Right kidney (tissue), 1 donor: ENCODE results near the gene GTF2IRD2.
"Not testable (repeated sequence)": the region's sequence is repeated elsewhere in the genome, so short reads cannot be mapped to it uniquely, and the experiment has no call there.

Experiments used
- DNase-seq: peaks from one replicate; pipeline ENCODE4 v3.0.0-alpha.2; 2016

Gene GTF2IRD2

DNA sequence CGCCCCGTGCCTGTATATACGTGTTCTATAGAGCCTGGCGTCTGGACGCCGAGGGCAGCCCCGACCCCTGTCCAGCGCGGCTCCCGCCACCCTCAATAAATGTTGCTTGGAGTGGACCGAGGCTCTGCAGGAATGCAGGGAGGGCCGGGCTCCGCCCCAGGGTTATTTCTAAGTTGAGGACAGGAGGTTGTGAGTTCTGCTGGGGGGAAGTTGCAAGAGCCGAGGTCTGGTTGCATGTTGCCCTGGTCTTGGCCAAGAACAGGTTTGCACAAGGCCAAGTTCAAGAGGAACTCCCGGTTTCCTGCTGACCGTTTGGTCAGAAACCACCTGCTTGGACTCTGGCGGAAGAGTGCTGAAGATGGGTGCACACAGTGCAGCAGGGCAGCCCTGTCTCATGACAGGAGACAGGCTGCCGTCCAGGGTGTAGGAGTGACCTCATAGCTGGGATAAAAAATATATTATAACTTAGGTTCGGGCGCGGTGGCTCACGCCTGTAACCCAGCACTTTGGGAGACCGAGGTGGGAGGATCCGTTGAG, 62.1 kb downstream of the GTF2IRD2 start:
- DNase-seq, result not testable (repeated sequence)

DNA sequence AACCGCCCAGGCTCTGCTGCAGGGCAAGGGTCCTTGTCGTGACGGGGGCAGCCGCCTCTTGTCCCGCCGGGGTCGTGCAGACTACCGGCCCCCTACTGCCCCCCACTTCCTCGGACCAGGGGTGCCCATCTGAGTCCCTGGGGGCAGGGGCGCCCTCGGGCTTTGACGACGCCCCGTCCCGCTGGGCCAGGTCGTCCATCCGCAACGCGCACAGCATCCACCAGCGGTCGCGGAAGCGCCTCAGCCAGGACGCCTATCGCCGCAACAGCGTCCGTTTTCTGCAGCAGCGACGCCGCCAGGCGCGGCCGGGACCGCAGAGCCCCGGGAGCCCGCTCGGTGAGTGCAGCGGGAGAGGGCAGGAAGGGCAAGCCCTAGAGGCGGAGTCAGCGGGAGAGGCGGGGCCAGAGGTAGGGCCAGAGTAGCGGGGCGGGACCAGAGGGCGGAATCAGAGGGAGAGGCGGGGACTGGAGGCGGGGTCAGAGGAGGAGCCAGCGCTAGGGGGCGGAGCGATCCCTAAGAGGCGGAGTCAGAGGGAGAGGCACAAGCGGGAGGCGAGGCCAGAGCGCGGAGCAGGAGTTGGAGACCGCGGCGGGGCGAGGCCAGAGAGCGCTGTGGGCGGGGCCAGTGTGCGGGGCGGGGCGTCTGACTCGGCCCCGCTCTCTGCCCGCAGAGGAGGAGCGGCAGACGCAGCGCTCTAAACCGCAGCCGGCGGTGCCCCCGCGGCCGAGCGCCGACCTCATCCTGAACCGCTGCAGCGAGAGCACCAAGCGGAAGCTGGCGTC, 62.8 kb downstream of the GTF2IRD2 start:
- peak; percentile 82 for DNase-seq

DNA sequence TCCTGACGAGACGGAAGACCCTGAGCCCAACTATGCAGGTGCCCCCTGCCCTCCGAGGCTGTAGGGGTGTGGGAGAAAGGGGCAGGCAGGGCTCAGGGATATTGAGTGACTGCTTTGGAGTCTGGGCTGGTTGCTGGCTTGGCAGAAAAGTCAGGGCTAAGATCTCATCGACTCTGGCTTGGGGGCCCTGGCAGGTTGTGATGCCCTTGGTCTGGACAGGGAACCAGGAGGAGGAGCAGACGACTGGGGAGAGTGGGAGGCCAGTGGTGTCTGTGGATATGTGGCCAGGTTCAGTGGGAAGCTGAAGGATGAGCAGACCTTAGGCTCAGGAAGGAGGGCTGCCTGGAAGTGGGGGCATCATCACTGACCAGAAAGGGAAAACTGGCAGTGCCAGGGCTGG, 67.8 kb downstream of the GTF2IRD2 start:
- not testable (repeated sequence) for DNase-seq

DNA sequence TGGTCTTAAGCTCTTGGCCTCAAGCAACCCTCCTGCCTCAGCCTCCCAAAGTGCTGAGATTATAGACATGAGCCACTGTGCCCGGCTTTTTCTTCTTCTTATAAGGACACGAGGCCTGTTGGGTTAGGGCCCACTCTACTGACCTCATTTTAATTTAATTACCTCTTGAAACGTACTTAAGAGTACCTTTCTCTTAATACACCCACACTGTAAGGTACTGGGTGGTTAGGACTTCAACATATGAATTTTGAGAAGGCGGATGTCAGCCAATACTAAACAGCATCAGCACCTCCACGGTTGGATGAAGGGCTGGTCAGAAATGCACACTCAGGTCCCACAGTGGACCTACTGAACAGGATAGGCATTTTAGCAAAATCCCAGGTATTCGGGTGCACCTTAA, 69.7 kb downstream of the GTF2IRD2 start:
- DNase-seq, result not testable (repeated sequence)

DNA sequence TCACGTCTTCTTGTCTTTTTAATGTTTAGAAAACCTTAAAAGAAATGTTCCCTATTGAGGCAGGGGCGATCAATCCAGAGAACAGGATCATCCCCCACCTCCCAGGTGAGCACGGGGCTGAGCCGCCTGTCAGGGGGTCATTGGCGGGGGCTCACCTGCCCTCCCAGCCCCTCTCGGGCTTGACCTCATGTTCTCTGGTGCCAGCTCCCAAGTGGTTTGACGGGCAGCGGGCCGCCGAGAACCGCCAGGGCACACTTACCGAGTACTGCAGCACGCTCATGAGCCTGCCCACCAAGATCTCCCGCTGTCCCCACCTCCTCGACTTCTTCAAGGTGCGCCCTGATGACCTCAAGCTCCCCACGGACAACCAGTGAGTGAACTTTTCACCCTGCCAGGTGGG, 72.4 kb downstream of the GTF2IRD2 start:
- not testable (repeated sequence) for DNase-seq

DNA sequence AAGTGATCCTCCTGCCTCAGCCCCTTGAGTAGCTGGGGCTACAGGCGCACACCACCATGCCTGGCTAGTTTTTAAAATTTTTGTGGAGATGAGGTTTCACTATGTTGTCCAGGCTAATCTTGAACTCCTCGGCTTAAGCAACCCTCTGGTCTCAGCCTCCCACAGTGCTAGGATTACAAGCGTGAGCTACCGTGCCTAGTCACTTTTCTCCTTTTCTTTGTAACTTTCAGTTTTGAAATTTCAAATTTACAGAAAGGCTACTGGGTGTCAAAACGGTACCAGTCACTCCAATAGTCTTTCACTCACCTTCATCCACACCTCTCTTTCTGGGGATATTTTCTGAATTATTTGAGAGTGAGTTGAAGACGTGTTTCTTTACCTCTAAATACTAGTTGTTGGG, 76.3 kb downstream of the GTF2IRD2 start:
- not testable (repeated sequence) for DNase-seq

DNA sequence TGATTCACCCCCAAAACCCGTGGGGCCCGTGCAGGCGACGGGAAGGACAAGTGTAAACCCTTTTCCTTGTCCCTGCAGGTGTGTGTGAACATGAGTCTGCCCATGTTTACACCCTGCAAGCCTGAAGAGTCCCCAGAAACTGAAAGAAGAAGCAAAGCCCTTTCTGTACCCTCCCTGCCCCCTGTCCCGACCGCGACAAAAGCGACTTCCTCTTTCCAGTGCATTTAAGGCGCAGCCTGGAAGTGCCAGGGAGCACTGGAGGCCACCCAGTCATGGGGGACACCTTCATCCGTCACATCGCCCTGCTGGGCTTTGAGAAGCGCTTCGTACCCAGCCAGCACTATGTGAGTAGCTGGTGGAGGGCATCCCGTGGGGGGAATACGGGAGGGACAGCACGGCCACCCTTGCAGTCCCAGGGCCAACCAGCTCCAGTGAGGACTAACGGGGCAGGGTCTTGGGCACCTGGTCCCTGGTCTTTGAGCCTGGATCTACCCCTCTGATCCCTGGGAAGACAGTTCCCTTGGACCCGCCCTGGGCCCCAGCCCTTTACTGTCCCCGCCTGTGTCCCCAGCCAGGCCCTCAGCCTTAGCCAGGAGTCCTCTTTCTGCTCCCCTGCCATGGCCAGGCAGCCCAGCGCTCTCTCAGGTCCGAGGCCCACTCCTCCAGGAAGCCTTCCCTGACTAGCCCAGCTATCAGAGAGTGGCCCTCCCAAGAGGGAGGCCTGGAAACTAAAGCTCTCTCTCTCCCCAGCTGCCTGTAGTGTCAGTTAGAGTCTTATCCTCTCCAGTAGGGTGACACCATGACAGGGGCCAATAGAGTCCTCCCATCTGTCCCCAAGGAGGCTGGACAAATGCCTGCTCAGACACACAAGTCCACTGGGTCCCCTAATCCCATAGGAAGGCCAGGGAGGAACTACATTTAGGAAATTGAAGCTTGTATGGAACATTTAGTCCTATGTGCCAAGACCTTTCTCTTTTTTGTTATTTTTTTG, 77.3 kb downstream of the GTF2IRD2 start, which contains the start of gene NCF1:
NCF1 (plus strand) TSS at position 252 of the 991 bp plus-strand sequence; CDS start at position 273, 21 bp downstream.
- not testable (repeated sequence) for DNase-seq

DNA sequence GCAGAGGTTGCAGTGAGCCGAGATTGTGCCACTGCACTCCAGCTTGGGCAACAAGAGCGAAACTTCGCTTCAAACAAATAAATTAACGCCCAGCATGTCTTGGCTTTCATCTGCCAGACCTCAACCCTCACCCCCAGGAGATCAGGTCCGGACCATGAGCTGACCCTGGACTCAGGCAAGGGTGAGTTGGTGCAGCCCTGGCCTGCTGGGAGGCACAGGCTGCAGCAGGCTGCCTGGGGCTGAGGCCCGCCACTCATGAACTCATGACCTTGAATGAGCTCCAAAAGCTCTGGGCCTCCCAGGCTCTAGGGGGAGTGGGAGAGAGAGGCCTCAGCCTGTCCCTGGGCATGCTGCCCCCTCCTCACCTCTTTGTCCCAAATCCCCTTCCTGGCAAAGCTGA, 79.3 kb downstream of the GTF2IRD2 start:
- DNase-seq, result not testable (repeated sequence)

DNA sequence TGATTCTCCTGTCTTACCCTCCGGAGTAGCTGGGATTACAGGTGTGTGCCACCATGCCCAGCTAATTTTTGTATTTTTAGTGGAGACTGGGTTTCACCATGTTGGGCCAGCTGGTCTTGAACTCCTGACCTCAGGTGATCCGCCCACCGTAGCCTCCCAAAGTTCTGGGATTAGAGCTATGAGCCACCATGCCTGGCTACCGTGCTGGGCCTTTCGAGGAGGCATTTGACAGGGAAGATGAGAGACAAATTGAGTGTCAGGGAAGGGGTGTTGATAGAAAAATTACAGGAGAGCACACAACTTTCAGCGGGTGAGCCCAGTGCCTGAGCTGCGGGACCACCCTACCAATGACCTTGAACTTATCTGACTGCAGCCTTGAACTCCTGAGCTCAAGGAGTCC, 81.3 kb downstream of the GTF2IRD2 start:
- DNase-seq, result not testable (repeated sequence)

DNA sequence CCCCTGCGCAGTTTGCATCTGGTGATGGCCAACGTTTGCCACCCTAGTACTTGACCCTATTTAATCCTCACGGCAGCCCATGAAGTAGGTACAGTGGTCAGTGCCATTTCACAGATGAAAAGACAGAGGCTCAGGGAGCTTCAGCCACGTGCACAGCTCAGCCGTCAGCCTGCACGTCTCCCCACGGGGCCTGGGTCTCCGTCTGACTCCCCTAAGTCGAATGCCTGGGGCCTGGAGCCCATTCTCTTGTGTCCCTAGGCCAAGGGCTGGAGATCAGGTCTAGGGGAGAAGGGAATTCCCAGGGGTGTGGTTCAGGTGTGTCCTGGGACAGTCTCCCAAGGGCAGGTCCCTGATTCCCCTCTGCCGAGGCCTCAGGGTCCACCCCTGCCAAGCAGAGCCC, 84.4 kb downstream of the GTF2IRD2 start:
- DNase-seq, result not testable (repeated sequence)

DNA sequence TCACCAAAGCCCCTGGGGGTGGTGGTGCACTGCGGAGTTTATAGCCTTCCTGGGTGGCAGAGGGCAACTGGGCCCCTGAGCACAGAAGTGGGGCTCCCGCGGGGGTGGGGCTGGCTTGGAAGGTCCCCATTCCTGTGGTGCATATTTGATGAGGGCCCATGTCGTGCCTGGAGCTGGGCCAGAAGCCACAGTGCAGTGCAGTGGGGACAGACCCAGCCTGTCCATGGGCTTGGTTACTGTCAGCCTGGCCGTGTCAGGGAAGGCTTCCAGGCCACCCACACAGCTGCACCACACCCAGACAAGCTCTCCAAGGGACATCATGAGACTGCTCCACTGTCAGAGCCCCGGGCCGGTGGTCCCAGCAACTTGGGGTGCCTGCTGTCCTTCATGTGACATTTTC, 84.9 kb downstream of the GTF2IRD2 start:
- DNase-seq, result not testable (repeated sequence)

DNA sequence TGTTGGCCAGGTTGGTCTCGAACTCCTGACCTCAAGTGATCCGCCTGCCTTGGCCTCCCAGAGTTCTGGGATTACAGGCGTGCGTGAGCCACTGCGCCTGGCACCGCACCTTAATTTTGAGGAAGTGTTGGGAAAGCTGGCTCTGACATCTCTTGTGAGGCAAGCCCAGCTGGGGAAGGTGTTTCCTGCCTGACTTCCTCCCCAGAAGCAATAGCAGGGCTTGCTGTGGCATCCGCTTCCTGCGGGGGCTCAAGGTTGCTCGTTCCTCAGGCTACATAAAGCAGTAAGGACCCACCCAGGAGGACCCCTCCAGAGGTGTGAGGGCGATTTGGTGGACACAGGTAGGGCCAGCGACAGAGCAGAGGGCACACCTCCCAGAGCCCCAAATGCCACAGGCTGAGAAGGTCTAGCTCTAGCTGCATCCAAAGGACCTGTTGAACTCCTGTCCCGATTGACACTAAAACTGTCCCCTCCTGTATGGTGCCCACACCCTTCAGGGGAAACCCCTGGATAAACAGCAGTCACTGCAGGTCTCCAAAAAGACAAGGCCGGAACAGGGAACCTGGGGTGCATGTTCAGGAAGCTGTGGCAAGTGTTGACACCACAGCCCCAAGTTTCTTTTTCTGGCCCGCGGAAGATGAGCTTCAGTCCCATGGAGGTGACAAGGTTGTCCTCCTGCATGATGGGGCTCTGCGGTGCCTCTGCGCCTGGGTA, 86.0 kb downstream of the GTF2IRD2 start:
- DNase-seq, result not testable (repeated sequence)

DNA sequence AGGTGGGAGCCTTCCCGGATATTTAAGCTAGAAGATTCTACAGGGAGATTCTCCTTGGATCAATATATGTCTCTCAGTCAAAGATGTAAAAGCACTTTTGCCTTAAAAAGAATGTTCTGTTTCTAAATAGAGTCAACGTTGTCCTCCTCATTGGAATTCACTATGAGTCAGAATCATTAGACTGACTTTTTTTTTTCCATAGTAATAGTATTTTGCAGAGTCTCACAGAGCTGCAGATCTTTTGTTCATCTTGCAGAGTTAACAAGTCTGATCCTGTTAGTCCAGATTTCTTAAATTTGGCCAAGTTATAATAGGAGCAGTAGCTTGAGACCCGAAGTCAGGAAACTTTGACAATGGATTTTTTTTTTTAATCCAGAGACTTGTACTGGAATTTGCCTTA, 92.4 kb downstream of the GTF2IRD2 start:
- DNase-seq, result not testable (repeated sequence)

DNA sequence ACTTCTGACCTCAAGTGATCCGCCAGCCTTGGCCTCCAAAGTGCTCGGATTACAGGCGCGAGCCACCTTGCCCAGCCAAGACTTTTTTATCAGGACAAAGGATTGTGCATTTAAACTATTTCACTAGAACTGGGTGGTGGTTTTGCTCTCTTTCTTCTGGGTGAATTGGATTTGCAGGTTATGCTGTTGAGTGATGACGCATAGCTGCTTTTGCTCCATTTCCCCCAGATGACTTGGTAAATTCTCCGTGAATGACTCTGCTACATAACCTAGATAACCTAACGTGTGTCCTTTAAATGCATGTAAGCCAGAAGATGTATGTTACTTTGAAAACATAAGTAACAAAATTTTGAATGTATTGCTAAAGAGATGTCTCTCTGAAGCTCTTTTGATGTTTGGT, 93.1 kb downstream of the GTF2IRD2 start:
- not testable (repeated sequence) for DNase-seq

DNA sequence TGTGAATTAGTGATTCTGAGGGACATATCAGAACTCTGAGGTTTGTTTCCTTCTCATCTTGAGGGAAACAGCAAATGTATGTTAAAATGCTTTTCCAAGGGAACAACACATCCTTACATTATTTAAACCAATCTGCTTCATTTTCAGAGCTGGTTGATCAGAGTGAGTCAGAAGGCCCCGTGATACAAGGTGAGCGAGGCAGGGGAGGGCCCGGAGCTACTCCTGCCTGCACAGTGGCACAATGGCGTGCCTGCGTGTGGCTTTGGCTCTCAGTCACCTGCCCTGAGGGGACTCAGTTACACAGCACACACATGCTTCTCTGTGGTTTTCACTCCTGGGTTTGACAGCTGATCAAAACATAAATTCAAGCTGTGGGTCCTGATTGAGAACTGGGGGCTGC, 94.7 kb downstream of the GTF2IRD2 start:
- DNase-seq, result not testable (repeated sequence)

DNA sequence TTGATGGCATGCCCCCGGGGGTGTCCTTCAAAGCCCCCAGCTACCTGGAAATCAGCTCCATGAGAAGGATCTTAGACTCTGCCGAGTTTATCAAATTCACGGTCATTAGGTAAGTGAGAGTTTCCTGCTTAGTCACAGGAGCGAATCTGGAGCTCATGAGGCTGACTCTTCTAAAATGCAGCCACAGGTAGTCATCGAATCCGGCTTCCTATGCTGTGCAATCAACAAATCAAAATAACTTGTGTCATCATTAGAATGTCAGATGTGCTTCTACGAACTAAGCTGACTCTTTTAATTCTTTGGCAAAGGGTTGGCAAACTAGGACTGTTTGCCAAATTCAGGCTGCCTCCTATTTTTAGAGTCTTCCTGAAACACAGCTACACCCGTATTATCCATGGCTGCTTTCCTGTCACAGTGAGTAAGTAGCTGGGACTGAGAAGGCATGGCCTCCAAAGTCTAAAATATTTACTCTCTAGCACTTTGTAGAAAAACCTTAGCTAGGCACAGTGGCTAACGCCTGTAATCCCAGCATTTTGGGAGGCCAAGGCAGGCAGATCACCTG, 97.4 kb downstream of the GTF2IRD2 start:
- not testable (repeated sequence) for DNase-seq
